H54 (cell line): Measurements from ENCODE around the gene EMX2.

ENCODE experiments used
- DNase-seq: peaks from one replicate; pipeline ENCODE4 v3.0.0; 2011; ENCODE audit warnings: low spot score, mixed read lengths; ENCODE audit not compliant: insufficient read length
- FAIRE-seq: peaks from 3 replicates; lab custom pipeline; 2011; peaks lifted over from hg19 to GRCh38; lab: Jason Lieb, UNC
- POLR2A ChIP-seq: IDR thresholded peaks from 2 replicates; pipeline ENCODE4 v1.6.1; 2011; ENCODE audit warnings: low read depth, mild to moderate bottlenecking, low read length

Gene EMX2

DNA sequence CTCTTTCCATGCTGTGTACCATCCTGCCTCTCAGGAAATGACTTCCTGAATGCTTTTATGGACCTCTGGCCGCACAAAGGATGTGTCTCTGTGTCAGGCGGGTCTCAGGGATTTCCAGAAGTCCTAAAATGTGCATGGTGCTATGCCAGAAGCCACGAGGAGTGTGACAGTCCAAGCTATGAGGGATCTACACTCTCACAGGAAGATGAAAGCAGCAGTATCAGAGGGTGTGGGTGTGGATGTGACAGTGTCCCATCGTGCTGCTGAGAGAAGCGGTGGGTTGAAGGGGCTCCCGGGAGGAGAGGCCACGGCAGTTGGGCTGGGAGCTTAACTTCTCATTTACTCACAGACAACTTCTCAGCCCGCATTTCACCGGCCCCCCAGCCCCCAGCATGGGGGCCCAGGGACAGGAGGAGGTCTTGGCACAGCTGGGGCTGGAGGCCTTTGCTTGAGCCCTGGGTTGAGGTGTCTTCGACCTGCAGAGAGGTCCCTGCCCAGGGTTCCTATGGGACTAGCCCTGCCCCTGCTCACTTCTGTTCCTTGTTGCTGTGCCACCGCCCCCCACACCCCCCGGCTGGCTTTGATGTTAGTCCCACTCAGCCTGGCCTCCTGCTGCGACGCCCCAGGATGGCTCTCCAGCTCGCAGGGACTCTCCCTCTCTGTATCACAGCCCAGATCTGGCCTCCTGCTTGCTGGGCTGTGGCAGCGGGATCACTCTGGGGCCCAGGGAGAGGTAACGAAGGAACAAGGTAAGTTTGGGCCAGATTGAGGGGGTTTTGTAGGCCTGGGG, 30.8 kb upstream of the EMX2 start:
- FAIRE-seq (no peak), DNase-seq (no peak)
- no peak for TF ChIP-seq POLR2A

DNA sequence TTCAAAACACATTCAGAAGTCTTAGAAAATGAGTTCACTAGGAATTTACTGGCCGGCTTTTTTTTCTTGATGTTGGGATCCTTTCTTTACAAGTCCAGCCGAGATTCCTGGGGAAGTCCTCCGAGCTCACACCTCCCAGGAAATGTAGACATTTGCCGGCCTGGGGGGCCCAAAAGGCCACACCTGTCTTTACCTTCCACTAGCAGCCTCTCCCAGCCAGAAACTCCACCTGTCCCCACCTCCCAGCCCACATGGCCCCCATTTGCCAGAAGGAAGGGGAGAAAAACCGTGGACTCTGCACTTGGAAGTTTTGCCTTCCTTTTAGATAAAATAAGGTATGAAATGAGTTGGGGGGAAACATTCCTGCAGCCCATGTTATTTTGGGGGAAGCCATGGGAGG, 27.6 kb upstream of the EMX2 start:
- no peak for TF ChIP-seq POLR2A
- FAIRE-seq, result no peak
- no peak for DNase-seq

- FAIRE-seq (no peak), DNase-seq (no peak)
- TF ChIP-seq POLR2A, result no peak
Observed at GRCh38 chr10:117516681-117517080, 25.9 kb upstream of the EMX2 start.

GRCh38 chr10:117518246-117518645, 24.3 kb upstream of the EMX2 start:
- FAIRE-seq, result no peak
- no peak for TF ChIP-seq POLR2A
- no peak for DNase-seq

GRCh38 chr10:117519286-117519685, 23.3 kb upstream of the EMX2 start:
- FAIRE-seq (no peak), DNase-seq (no peak)
- TF ChIP-seq POLR2A, result no peak

GRCh38 chr10:117519879-117520278, 22.7 kb upstream of the EMX2 start:
- FAIRE-seq (no peak), DNase-seq (no peak)
- no peak for TF ChIP-seq POLR2A

DNA sequence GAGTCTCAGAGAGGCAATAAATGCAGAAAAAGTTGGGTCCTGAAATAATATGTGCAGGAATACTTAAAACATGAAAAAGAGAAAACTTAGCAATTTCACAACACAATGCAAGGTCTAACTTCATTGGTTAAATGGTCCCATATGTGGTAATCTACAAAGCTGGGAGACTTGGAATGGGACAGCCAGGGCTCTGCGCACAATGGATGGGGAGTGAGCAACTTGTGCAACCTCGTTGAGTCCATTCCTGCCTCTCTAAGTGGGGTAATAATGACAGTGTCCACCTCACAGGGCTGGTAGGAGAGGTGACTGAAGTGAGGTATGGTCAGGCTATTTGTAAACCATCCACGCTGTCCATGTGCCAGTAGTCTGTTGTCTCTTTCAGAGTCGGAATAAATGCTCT, 11.8 kb upstream of the EMX2 start:
- TF ChIP-seq POLR2A, result no peak
- no peak for FAIRE-seq
- no peak for DNase-seq

DNA sequence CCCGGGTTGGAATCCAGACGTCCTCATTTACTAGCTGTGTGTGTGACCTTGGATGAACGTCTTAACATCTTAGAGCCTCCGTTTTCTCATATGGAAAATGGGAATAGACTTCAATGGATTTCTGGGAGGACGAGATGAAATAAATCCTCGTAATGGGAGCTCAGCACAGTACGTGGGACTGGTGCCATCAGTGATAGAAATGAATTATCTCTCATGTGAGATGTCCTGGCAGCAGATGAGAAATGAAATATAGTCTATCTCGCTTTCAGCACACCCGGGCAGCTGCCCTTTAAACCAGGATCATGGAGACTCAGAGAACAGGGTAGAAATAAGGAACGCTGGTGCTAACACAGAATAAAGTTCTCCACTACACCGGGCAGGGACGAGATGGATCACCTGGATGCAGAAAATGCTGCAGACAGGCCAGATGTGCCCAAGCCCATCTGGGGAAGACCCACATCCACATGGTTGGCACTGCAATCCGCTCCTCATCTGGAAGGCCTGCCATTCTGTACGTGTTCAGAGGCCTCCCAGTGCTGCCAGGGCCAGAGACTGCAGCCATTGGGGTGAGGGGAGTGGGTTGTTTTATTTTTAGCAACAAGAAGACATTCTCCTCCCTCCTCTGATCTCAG, 11.1 kb upstream of the EMX2 start:
- DNase-seq, result no peak
- FAIRE-seq, result no peak

GRCh38 chr10:117532003-117532385, 10.6 kb upstream of the EMX2 start:
- no peak for DNase-seq
- TF ChIP-seq POLR2A, result no peak
- no peak for FAIRE-seq

More for the DNA sequence above, 11.1 kb upstream of the EMX2 start:
- no peak for TF ChIP-seq POLR2A

DNA sequence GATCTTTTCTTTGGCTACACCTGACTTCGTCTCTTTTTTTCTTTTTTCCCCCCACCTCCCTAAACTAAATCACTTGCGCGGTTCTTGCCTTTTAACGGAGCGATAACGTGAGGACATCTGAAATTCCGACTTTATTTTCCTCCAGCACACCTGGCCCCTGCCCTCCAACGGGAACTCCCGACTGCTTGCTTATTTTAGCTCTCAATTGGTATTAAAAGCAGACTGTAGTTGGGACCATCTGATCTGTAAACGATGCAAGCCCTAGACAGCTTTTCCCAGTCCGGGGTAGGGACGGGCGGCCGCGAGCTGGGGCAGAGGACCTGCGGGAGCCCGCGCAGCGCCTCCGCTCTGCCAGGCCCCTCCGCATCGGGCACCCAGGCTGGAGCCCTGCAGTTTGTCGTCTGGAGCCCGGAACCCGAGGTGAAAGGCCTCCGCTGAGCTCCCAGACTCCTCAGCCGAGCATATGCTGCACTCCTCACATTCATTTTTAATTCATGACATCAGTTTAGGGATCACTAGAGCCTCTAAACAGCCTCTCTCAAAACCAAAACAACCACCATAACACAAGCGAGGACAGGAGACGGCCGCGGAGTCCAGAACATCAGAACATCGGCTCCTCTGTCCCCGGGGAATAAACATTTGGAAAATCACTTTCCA, 10.0 kb upstream of the EMX2 start:
- FAIRE-seq (no peak), DNase-seq (no peak)
- TF ChIP-seq POLR2A, result no peak

- DNase-seq, result no peak
- FAIRE-seq, result no peak
- no peak for TF ChIP-seq POLR2A
Observed at GRCh38 chr10:117533507-117534281, 8.9 kb upstream of the EMX2 start.

DNA sequence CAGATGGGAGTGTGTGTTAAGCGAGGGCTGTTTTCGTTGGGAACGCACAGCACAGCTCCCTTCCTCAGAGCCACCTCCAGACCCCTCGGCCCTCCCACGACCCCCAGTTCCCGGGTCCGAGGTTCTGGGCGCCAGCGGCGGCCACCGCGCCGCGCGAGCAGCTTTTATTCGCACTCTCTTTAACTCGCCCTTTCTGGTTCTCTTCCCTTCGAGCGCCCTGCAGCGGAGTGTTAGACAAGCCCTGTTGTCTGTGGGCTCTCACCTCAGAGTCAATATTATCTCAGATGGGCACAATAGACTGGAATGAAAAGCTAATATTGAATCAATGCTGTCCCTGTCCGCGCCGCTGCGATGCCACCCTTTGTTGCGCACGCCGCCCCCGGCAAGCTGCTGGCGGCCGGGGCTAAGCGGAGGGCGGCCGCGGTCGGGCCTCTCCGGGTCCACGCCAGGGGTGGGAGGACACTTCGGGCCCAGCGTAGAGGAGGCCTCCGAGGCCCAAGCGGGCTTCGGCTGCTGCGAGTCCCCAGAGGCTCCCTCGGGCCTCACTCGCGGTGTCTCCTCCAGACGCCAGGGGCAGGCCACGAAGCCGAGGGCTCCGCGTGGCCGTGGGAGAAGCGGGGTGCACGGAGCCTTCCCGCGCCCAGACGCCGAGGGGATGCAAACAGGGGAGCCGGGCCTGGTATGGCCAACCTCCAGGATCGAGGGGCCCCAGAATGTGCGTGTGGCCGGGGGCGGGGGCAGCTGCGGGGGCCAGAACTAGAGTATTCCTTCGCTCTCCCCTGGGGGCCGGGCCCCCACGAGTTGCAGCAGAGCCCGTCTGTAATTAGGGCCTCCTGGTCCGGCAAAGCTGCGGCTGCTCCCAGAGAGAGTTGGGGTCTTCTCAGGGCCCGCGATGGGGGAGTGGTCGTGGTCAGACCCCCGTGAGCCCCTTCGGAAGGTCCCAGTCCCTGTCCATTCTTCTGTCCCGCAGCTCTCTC, 7.9 kb upstream of the EMX2 start:
- DNase-seq (no peak), FAIRE-seq (no peak)
- TF ChIP-seq POLR2A, result no peak

DNA sequence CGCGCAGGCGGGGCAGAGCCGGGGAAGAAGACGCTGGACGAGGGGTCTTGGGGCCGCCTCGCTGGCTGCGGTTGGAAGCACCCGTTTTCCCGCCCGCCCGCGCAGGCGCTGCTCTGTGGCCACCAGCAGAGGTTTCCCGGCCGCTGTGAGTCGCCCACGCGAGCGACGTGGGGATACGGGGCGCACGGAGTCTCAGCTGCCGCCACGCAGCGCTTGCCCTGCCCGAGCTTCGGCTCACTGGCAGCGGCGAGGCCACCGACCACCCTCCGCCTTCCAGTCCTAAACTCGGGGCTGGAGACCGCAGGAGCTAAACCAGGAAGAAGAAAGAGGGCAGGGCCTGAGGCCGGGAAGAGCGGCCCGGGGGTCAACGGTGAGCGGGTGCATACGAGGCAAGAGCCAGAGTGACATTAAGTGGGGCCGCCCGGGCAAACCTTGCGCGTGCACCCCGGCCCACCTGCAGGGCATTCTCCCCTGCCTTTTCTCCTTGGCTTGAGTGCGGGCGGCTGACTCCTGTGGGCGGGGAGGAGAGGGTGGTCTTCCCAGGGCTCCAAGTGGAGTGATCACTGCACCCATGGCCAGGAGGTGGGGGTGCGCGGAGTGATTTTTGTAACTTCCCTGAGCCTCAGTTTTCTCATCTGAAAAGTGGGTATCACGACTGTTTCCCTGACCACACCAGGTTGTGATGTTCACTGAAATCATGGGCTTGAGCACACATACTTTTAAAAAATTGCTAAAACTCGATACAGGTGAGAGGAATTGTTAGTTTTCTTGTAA, 7.1 kb upstream of the EMX2 start:
- no peak for DNase-seq
- FAIRE-seq, result no peak
- TF ChIP-seq POLR2A, result no peak
